ENCODE measurements around the gene CALHM1.

- TF ChIP-seq POLR2A (IDR thresholded peaks at IDR 0.05; ENCODE audit: low read depth, low read length) (no peak), TAF1 (IDR thresholded peaks at IDR 0.05; ENCODE audit: borderline replicate concordance, low read depth, low read length) (no peak)
These were observed 8.5 kb downstream of the CALHM1 start for GRCh38 chr10:103450201-103450695.
